Amniotic stem cell (primary cell): ENCODE results near the gene MACROD1.
"Not testable (repeated sequence)": the region's sequence is repeated elsewhere in the genome, so short reads cannot be mapped to it uniquely, and the experiment has no call there.

Source experiments
- DNase-seq: peaks from one replicate; lab custom pipeline; 2025; lab: John Stamatoyannopoulos, UW

The MACROD1 gene

DNA sequence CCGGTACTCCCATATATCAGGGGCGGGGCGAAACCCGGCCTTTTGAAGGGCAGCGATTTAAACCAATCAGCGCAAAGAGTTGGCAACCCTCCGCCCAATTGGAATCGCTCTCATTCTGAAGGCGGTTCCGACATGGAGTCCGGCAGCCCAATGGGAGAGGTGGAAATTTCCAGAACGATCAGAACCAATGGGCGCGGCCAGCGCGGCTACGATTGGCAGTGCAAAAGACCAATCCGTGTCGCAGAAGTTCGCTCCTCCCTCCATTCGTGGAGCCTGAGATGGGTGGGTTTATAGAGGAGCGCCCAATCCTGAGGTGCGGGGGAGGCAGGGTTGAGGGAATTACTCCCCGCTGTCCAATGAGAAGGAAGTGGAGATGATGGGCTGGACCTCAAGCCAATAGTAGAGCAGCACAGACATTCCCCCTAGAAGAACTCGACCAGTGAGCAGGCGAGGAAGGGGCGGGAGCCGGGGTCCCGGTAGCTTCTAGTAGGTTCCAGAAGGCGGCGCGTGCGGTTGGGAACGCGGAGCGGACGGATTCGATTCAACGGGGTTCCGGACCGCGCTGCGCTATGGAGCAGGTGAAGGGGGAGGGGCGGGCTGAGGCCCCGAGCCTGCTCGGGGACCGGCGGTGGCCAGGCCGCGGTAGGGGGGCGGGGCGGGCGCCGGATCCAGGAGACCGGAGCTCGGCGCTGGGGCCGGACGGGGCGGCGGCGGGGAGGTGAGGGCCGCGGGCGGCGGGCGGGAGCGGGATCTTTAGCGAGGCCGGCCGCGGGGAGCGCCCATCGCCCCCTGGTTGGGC is 20.0 kb upstream of the MACROD1 start, which contains the start of gene STIP1:
Gene STIP1 (plus strand): TSS at position 479 of the 799 bp plus-strand sequence. CDS start 91 bp downstream, at position 570.
- DNase-seq, result peak; percentile 100

DNA sequence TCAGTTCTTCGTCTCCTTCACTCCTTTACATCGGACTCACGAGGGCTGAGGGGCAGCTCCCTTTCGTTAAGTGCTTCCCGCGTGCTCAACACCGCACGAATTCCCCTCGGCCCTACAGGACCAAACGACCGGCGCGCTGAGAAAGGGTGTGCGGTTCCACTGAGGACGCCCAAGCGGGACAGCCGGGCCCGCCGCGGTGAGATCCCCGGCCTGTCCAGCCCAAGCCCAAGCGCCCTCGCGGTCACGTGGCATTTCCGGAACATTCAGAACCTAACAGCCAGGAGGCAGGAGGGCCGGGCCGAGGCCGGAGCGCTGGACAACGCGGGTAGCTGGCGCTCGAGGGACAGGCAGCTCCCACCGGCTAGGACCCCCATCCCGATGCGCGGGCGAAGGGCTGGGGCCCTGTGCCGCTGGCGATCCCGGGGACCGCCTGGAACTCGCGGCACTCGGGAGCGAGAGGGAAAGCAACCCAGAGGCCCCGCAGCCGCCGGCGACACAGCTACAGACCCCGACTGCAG is 19.3 kb upstream of the MACROD1 start:
- peak; percentile 69 for DNase-seq

DNA sequence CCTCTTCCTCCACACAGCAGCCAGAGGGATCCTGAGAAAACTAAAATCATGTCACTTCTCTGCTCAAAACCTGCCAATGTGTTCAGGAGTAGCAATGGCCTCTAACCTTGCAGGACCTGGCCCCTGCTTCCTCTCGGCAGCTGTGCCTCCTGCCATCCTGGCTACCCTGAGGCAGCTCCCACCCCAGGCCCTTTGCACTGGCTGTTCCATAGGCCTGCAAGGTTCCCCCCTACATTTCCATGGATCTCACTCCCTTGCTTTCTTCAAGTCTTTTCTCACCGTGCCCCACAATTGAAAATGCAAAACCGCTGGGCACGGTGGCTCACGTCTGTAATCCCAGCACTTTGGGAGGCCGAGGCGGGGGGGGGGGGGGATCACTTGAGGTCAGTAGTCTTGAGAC is 18.0 kb upstream of the MACROD1 start:
- no peak for DNase-seq

DNA sequence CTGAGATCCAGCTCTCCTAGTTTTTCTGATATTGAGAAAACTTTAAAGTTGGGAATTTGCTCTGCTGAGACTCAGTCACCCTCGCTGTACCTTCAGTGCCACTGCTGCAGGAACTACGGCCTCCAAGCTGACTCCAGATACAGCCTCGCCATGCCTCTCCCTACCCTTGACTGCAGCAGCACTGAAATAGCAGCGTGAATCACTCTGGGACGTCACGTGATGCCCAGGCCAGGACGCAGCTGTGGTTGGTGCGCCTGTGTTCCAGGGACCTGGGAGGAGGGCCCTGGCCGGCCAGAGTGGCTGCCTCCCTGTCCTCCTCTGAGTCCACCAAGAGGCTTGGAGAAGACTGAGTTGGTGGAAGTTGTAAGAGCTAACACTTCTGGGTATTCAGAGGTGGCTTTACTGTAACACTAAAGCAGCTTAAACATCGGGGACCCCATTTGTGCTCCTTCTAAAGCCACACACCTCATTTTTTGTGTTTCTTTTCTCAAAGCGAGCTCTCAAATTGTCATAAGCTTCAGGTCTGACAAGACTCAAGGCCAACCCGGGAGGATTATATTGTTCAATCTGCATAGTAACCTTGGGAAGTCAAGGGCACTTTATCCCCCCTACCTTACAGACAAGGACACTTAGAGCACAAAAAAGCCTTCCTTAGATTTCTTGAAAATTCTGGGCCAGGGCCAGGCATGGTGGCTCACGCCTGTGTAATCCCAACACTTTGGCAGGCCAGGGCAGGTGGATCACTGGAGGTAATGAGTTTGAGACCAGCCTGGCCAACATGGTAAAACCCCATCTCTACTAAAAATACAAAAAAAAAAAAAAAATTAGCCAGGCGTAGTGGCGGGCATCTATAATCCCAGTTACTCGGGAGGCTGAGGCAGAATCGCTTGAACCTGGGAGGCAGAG is 15.8 kb upstream of the MACROD1 start:
- DNase-seq, result peak; percentile 89

DNA sequence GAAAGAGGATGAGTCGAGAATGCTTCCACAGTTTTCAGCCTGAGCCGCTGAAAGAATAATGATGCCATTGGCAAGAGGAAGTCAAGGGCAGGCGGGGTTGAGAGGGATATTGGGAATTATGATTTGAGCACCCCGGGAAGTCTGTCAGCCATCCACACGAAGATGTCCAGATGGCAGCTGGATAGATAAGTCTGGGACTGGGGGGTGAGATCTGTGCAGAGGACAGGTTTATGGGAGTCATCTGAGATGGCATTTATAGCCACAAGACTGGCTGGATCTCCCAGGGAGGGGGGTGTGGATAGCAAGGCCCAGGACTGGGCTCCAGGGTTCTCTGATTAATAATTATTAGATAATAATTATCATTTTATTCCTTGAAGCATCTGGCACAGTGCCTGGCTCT is 15.0 kb upstream of the MACROD1 start:
- DNase-seq, result no peak

DNA sequence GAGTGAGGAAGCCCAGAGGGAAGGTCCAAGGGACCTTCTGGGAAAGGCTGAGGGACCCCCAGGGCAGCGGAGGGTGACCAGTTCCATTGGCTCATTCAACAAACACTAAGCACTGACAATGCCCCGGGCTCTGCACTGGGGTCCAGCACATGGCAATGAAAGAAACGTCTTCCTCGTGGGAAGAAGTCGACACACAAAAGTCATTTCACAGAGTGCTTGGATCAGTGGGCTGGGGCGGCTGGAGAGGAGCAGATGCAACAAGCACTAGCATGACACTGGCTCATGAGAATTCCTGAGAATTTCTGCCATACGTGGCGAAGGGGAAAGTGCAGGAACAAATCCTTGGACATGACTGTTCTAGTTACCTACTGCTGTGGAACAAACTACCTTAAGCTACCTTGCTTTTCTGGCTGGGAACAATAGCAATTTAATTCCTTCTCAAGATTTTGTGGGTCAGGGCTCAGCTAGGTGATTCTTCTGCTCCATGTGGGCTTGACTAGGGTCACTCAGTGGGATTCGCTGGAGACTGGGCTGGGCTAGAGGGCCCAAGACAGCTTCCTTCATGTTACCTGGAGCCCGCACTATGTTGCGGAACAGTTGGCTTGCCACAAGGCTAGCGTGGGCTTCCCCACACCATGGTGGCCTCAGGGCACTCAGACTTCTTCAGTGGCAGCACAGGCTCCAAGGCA is 13.2 kb upstream of the MACROD1 start:
- no peak for DNase-seq

DNA sequence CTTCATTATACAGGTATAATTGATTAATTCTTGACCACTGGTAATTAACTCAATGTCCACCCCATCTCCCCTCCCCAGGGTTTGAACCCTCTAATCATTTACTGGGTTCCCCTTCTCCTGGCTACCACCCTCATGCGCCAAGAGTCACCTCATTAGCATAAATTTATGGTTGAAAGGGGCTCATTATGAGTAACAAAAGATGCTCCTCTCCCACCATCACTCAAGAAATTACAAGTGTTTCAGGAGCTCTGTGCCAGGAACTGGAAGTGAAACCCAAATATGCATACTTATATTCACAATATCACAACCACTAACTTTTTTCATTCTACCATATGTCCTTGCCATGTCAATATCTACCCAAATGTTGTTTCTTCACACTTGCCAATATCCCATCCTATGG is 12.3 kb upstream of the MACROD1 start:
- DNase-seq, result no peak

DNA sequence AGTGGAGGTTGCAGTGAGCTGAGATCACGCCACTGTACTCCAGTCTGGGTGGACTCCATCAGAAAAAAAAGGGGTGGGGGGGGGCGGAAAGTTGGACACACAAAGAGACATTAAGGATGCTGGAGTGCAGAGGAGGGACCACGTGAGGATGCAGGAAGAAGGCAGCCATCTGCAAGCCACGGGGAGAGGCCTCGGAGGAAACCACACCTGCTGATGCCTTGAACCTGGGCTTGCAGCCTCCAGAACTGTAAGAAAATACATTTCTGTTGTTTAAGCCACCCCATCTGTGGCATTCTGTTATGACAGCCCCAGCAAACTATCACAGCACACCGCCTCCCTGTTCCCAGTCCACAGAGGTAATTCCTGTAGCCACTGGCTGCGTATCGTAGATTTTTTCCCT is 10.8 kb upstream of the MACROD1 start:
- no peak for DNase-seq

DNA sequence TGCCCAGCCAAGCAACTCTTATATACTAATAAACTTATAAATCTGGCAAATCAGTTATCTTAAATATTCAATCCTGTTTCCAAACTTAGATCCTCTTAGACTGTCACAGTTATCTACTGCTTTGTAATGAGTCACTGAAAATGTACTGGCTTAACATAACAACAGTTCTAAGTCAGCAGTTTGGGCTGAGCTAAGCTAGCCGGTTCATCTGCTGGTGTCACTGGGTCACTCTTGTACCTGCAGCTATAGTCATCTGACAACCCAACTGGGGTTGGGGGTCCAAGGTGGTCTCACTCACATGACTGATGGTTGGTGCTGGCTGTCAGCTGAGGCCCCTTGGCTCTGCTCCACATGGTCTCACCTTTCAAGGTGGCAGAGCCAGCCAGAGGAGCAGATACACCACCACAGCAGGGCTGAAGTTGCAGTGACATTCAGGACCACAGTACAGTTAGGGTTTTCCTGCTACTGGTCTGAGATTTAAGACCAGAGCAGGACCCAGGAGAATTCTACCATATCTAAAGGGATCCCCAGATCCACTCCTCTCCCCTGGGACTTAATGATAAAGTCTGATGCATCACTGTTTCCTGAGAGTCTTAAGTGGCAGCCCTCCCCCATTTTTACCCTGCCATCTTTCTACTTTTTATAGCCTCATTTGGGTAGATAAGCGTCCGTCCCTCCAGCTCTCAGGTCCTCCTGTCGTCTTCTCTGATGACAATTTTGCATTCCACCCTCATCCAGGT is 7.9 kb upstream of the MACROD1 start:
- no peak for DNase-seq

DNA sequence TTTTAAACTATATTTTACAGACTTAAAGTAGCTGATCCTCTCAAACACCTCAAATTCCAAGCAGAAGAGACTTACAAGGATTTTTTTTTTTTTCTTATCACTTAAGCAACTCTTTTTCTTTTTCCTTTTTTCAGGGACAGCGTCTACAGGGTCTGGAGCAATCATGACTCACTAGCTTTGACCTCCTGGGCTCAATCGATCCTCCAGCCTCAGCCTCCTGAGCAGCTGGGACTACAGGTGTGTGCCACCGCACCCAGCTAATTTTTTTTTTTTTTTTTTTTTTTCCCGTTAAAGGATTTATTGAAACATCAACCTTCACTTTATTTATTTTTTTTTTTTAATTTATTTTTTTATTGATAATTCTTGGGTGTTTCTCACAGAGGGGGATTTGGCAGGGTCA is 4.5 kb upstream of the MACROD1 start:
- no peak for DNase-seq

DNA sequence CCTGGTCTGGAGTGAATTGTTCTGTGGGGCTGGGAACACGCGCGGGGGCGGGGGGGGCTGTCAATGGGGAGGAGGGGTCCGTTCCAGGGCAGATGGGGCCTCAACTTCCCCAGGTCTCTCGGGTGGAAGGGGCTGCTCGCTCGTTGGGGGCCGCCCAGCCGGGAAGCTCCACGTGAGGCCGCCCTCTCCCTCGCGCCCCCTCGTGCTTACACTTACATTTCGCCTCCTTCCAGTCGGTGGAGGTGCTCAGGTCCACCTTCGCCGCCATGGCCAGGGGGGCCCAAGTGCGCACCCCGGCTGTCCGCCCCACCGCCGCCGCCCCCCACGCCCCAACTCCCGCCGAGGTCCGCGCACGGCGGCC is 452 bp downstream of the MACROD1 start:
- no peak for DNase-seq

DNA sequence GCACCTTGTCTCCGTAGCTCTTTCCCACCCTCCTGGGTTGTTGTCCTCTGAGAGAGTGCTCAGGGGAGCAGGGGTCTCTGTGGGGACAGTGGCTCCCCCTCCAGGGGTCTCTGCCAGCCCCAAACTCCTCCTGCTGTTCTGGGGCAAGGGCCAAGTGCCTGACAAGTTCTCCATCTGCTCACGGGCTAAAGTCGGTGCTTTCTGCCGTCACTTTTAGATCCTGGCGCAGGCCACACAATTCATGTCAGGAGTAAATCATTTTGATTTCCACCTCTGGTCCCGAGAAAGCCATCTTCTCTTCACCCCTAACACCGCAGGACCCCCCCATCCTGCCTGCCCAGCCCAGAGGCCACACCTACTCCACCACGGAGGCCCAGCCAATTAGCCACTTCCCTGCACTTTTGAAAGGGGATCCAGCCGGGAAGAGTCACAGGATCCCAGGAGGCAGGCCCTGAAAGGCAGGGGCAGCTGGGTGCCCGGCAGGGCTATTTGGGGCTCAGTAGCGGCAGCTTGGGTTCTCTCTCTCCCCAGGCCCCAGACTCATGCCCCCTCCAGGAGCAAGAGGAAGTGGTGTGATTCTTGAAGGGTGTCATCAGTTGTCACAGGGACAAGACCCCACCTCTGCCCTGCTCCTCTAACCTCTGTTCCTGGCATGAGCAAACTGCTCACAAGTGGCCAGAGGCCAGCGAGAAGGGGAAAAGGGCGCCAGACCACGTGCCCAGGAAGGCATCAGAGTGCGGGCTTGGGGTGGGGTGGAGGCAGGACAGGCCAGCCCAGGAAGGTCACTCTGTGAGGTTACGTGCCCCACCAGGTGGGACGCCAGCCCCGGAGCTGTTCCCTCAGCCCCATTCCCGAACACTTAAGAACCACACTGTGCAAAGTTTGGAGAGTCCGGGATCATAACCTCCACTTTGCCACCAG is 1.3 kb downstream of the MACROD1 start:
- DNase-seq, result no peak

DNA sequence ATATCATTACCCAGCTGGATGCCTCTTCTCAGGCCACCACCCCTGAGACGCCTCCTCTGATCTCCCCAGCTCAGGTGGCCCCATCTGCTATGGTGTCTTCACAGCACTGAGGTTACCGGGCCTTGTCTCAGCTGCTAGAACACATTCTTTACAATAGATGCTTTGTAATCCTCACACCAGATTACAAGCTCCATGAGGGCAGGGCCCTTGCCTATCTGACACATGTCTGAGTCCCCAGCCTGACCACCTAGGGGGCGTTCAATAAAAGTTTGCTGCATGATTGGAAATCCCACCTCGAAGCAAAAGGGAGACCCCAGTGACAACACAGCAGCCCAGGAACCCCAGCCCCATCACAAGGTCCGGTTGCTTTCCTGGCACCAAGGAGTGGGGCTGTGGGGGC is 2.0 kb downstream of the MACROD1 start:
- DNase-seq, result no peak

DNA sequence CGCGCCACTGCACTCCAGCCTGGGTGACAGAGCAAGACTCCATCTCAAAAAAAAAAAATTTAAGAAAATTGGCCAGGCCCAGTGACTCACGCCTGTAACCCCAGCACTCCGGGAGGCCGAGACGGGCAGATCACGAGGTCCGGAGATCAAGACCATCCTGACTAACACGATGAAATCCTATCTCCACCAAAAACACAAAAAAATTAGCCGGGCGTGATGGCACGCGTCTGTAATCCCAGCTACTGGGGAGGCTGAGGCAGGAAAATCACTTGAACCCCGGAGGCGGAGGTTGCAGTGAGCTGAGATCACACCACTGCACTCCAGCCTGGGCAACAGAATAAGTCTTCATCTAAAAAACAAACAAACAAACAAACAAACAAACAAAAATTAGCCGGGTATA is 3.1 kb downstream of the MACROD1 start:
- not testable (repeated sequence) for DNase-seq

DNA sequence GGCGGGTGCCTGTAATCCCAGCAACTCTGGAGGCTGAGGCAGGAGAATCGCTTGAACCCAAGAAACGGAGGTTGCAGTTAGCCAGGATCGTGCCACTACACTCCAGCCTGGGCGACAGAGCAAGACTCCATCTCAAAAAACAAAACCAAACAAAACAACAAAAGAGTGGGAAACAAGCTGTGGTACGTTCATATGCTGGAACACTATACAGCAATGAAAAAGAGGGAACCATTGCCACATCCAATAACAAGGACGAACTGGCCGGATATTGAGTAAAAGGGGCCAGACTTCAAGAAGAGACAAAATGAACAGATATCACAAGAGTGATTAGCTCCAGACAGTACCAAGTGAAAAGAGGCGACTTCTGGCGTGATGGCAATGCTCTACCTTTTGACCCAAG is 4.9 kb downstream of the MACROD1 start:
- DNase-seq, result no peak

DNA sequence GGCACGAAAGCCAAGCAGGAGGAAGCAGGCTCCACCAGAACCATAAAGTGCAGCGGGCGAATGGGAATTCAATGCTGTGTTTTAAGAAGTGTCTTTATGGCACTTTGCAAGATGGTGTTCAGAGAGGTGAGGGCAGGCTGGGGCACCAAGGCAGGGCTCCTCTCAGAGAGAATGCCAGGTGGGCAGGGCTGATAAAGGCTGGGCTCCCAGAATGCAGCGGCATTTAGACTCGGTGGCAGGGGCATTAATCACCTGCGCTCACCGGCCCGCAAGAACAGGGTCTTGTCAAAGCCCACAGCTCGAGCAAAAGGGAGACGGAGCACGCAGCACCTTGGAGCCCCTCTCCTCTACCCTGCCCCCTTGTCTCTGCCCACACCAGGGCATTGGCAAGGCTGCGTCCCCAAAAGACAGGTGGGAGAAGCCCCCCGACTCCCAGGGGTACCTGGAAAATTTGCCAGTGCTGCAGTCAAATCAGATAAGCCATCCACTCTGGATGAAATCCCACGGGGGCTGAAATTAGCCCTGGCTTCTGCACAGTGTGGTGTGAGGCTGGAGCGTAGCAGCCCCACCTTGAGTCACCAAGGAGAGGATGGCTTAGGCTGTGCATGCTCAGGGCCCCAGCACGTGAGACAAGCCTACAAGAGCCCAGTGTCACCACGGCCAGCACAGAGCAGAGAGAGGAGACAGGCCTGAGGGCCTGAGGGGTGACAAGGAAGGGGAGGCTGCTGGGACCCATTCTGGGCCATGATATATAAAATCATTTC is 8.1 kb downstream of the MACROD1 start:
- DNase-seq, result no peak

DNA sequence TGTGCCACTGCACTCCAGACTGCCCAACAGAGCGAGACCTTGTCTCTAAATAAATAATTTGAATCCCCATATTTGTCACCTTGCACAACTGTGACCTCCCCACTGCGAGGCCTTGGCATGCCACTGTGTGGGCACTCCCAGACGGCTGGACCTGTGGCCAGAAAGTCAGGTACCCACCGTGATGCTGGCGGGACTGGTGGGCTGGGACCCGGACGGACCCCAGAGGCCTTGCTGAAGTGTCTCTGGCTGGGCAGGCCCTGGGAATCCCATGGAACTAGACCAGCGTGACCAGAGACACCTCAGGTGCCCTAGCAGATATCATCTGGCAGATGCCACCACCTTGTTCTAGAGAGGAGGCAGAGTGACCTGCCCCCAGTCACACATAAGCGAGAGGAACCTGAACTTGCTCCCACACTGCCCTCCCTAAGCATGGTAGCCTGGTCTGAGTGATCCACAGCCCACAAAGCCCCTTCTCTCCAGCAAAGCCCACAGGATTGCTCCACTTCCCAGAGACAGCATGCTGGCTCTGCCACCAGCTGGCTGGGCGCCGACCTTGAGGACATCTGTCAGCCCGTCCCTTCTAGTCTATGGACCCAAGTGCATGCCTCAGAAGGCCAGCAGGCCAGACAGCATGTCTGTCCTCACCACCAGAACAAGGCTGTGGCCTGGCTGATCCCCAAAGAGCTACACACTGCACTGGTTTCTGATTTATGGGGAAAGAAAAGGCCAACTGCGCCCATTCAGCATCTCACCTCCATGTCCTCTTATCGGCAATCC is 9.5 kb downstream of the MACROD1 start:
- DNase-seq, result no peak

DNA sequence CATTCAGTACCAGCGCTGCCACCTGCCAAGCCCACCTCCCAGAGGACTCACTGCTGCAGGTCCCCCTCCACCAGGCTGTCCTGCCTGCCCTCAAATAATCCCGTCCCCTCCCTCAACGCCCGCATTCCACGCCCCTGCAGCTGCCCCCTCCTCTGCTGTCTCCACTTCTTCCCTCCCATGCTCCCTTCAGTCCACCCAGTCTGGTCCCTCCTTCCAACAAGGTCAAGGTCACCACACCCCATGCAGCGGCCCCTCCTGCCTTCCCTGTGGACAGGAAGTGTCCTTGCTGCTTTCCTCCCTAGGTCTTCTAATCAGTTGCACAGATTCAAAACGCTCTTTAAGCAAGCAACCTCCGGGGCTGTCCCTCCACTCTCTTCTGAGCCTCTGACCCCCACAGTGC is 12.1 kb downstream of the MACROD1 start:
- no peak for DNase-seq
